Measurements from ENCODE around the gene SLC1A5. TPM values are rescaled to one million over a fixed set of nuclear protein-coding genes. Genes with fewer than 3 reads are reported as not detected.

Gene SLC1A5
- total RNA-seq, 1 experiment from 2014 or later = 239 TPM

DNA sequence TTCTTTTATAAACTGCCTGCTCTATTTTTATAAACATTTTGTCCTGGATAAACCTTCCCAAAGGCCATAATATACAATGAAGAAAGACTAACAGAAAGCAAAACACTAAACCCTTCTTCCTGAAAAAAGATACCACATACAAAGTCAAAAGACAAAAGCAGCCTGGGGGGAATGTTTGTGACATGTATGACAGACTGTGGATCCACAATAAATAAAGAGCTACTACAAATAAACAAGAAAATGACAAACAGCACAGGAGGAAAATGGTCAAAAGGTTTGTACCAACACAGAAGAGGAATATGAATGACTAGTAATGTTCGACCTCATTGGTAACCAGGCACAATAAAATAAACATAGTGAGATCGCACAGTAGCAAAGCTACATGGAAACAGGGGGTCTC, 42.5 kb upstream of the SLC1A5 start (continued):
- TF ChIP-seq, protein P1, sequence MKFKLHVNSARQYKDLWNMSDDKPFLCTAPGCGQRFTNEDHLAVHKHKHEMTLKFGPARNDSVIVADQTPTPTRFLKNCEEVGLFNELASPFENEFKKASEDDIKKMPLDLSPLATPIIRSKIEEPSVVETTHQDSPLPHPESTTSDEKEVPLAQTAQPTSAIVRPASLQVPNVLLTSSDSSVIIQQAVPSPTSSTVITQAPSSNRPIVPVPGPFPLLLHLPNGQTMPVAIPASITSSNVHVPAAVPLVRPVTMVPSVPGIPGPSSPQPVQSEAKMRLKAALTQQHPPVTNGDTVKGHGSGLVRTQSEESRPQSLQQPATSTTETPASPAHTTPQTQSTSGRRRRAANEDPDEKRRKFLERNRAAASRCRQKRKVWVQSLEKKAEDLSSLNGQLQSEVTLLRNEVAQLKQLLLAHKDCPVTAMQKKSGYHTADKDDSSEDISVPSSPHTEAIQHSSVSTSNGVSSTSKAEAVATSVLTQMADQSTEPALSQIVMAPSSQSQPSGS (CRISPR knock-in tag; IDR thresholded peaks at IDR 0.05; ENCODE audit: borderline replicate concordance, low read depth) = no peak
- no peak for TF ChIP-seq EMX1 (CRISPR knock-in tag; IDR thresholded peaks at IDR 0.05)
- TF ChIP-seq, protein P2, sequence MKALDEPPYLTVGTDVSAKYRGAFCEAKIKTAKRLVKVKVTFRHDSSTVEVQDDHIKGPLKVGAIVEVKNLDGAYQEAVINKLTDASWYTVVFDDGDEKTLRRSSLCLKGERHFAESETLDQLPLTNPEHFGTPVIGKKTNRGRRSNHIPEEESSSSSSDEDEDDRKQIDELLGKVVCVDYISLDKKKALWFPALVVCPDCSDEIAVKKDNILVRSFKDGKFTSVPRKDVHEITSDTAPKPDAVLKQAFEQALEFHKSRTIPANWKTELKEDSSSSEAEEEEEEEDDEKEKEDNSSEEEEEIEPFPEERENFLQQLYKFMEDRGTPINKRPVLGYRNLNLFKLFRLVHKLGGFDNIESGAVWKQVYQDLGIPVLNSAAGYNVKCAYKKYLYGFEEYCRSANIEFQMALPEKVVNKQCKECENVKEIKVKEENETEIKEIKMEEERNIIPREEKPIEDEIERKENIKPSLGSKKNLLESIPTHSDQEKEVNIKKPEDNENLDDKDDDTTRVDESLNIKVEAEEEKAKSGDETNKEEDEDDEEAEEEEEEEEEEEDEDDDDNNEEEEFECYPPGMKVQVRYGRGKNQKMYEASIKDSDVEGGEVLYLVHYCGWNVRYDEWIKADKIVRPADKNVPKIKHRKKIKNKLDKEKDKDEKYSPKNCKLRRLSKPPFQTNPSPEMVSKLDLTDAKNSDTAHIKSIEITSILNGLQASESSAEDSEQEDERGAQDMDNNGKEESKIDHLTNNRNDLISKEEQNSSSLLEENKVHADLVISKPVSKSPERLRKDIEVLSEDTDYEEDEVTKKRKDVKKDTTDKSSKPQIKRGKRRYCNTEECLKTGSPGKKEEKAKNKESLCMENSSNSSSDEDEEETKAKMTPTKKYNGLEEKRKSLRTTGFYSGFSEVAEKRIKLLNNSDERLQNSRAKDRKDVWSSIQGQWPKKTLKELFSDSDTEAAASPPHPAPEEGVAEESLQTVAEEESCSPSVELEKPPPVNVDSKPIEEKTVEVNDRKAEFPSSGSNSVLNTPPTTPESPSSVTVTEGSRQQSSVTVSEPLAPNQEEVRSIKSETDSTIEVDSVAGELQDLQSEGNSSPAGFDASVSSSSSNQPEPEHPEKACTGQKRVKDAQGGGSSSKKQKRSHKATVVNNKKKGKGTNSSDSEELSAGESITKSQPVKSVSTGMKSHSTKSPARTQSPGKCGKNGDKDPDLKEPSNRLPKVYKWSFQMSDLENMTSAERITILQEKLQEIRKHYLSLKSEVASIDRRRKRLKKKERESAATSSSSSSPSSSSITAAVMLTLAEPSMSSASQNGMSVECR (CRISPR knock-in tag; IDR thresholded peaks at IDR 0.05; ENCODE audit: borderline replicate concordance) = no peak
- TF ChIP-seq ESRRA (CRISPR knock-in tag; IDR thresholded peaks at IDR 0.05; ENCODE audit: borderline replicate concordance) = no peak
- TF ChIP-seq, protein P3, sequence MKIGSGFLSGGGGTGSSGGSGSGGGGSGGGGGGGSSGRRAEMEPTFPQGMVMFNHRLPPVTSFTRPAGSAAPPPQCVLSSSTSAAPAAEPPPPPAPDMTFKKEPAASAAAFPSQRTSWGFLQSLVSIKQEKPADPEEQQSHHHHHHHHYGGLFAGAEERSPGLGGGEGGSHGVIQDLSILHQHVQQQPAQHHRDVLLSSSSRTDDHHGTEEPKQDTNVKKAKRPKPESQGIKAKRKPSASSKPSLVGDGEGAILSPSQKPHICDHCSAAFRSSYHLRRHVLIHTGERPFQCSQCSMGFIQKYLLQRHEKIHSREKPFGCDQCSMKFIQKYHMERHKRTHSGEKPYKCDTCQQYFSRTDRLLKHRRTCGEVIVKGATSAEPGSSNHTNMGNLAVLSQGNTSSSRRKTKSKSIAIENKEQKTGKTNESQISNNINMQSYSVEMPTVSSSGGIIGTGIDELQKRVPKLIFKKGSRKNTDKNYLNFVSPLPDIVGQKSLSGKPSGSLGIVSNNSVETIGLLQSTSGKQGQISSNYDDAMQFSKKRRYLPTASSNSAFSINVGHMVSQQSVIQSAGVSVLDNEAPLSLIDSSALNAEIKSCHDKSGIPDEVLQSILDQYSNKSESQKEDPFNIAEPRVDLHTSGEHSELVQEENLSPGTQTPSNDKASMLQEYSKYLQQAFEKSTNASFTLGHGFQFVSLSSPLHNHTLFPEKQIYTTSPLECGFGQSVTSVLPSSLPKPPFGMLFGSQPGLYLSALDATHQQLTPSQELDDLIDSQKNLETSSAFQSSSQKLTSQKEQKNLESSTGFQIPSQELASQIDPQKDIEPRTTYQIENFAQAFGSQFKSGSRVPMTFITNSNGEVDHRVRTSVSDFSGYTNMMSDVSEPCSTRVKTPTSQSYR (CRISPR knock-in tag; IDR thresholded peaks at IDR 0.05) = no peak
- TF ChIP-seq CREB1 (CRISPR knock-in tag; IDR thresholded peaks at IDR 0.05) = no peak
- TF ChIP-seq, protein P4, sequence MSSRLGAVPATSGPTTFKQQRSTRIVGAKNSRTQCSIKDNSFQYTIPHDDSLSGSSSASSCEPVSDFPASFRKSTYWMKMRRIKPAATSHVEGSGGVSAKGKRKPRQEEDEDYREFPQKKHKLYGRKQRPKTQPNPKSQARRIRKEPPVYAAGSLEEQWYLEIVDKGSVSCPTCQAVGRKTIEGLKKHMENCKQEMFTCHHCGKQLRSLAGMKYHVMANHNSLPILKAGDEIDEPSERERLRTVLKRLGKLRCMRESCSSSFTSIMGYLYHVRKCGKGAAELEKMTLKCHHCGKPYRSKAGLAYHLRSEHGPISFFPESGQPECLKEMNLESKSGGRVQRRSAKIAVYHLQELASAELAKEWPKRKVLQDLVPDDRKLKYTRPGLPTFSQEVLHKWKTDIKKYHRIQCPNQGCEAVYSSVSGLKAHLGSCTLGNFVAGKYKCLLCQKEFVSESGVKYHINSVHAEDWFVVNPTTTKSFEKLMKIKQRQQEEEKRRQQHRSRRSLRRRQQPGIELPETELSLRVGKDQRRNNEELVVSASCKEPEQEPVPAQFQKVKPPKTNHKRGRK (CRISPR knock-in tag; IDR thresholded peaks at IDR 0.05; ENCODE audit: borderline replicate concordance) = no peak
- TF ChIP-seq, protein P5, sequence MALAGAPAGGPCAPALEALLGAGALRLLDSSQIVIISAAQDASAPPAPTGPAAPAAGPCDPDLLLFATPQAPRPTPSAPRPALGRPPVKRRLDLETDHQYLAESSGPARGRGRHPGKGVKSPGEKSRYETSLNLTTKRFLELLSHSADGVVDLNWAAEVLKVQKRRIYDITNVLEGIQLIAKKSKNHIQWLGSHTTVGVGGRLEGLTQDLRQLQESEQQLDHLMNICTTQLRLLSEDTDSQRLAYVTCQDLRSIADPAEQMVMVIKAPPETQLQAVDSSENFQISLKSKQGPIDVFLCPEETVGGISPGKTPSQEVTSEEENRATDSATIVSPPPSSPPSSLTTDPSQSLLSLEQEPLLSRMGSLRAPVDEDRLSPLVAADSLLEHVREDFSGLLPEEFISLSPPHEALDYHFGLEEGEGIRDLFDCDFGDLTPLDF (CRISPR knock-in tag; IDR thresholded peaks at IDR 0.05) = no peak
- TF ChIP-seq, protein P6, sequence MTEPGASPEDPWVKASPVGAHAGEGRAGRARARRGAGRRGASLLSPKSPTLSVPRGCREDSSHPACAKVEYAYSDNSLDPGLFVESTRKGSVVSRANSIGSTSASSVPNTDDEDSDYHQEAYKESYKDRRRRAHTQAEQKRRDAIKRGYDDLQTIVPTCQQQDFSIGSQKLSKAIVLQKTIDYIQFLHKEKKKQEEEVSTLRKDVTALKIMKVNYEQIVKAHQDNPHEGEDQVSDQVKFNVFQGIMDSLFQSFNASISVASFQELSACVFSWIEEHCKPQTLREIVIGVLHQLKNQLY (CRISPR knock-in tag; IDR thresholded peaks at IDR 0.05) = no peak
- no peak for TF ChIP-seq TEAD1 (CRISPR knock-in tag; IDR thresholded peaks at IDR 0.05)
- TF ChIP-seq, protein P7, sequence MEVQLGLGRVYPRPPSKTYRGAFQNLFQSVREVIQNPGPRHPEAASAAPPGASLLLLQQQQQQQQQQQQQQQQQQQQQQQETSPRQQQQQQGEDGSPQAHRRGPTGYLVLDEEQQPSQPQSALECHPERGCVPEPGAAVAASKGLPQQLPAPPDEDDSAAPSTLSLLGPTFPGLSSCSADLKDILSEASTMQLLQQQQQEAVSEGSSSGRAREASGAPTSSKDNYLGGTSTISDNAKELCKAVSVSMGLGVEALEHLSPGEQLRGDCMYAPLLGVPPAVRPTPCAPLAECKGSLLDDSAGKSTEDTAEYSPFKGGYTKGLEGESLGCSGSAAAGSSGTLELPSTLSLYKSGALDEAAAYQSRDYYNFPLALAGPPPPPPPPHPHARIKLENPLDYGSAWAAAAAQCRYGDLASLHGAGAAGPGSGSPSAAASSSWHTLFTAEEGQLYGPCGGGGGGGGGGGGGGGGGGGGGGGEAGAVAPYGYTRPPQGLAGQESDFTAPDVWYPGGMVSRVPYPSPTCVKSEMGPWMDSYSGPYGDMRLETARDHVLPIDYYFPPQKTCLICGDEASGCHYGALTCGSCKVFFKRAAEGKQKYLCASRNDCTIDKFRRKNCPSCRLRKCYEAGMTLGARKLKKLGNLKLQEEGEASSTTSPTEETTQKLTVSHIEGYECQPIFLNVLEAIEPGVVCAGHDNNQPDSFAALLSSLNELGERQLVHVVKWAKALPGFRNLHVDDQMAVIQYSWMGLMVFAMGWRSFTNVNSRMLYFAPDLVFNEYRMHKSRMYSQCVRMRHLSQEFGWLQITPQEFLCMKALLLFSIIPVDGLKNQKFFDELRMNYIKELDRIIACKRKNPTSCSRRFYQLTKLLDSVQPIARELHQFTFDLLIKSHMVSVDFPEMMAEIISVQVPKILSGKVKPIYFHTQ (CRISPR knock-in tag; IDR thresholded peaks at IDR 0.05) = no peak
- no peak for TF ChIP-seq ZNF138 (CRISPR knock-in tag; conservative IDR thresholded peaks at IDR 0.05)
